C1 segment of cervical spinal cord (tissue), 14 donors: ENCODE data around the gene APH1A.
A peak's percentile ranks its signal among the peaks of the same experiment; 100 is the strongest.
"Not testable (repeated sequence)": the region's sequence is repeated elsewhere in the genome, so short reads cannot be mapped to it uniquely, and the experiment has no call there.

Experiments
- DNase-seq, 14 donors: peaks; one replicate each; lab custom pipeline; 2025; lab: John Stamatoyannopoulos, UW

APH1A gene

DNA sequence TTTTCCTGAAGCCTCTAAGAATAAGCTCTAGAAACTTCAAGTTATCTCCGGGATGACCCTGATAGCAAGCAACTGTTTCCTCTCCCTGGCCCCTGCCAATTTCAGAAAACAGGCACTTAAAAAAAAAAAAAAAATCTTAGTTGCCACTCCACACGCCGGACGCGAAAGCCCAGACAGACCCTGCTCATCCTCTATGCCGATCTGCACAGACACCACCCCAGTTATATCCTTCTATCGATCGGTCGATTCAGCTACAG is 34.6 kb downstream of the APH1A start:
- no peak for DNase-seq

DNA sequence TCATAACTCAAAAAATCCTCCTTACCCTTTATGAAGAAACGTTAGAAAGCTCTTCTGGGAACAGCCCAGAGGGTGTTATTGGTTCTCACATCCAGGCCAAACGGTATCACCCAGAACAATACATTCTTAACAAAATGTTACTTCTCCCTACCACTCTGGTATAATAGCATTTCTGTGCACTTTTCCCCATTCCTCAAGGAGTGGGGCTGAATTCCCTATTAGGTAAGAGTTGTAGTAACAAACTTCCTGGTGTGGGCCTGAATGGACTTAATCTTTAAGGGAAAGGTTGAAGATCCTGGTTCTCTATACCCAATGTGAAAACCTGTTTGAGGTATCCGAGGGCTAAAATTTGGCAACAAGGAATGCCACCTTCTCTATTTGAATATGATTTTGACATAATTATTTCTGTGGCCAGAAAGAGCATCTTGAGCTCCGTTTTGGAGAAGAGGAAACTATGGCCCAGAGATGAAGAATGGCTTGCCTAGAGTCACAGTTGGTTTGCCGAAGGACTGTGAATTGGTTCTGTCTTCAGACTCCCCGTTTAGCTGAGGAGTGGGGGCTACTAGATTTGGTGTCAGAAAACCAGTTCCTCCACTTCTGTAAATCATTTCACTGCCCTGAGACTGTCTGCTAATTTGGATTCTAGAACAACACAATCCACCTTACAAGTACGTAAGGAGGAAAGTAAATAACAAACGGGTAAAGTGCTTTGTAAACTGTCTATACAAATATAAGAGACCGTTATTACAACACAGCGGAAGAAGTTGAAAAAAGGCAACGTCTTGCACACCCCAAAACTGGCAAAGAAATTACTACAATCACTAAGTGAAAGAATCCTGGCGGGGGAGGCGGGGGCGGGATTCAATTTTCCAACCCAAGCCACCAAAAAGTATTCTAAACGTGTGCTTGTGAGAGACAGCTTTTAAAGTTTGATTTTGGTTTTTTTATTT is 35.2 kb downstream of the APH1A start:
- DNase-seq: peak in 3 of 14 donors; percentile 4 to 45 (median 20)

GRCh38 chr1:150232921-150233320 is 35.9 kb downstream of the APH1A start:
- DNase-seq: not testable (repeated sequence)

GRCh38 chr1:150228246-150228645 is 40.6 kb downstream of the APH1A start:
- not testable (repeated sequence) for DNase-seq

GRCh38 chr1:150227228-150227627 is 41.6 kb downstream of the APH1A start:
- no peak for DNase-seq

- no peak for DNase-seq
These were observed 42.3 kb downstream of the APH1A start for GRCh38 chr1:150226486-150226885.

DNA sequence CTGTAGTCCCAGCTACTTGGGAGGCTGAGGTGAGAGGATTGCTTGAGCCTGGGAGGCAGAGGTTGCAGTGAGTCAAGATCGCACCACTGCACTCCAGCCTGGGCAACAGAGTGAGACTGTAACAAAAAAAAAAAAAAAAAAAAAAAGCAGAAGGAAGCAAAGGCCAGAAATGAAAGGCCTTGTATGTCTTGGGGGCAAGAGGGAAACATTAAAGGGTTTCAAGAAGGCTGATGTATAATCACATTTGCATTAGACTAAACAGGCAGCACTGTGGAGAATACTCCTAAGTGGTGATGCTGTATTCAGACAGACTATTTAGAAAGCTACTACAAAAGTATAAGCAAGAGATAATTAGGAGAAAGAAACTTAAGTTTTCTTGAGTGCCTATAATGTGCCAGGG is 43.3 kb downstream of the APH1A start:
- DNase-seq: no peak

GRCh38 chr1:150224983-150225382 is 43.8 kb downstream of the APH1A start:
- no peak for DNase-seq

GRCh38 chr1:150221552-150221951 is 47.3 kb downstream of the APH1A start:
- peak in 1 of 14 donors; percentile 16 for DNase-seq

DNA sequence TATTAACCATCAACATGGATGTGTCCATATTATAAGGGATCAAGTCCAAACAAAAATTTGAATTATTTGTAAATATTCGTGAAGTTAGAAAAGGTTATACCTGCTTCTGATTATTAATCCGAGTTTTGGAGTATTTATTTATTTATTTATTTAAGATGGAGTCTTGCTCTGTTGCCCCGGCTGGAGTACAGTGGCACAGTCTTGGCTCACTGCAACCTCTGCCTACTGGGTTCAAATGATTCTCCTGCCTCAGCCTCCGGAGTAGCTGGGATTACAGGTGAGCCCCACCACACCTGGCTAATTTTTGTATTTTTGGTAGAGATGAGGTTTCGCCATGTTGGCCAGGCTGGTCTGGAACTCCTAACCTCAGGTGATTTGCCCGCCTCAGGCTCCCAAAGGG is 53.0 kb downstream of the APH1A start:
- DNase-seq: not testable (repeated sequence)
